H9 (cell line): ENCODE results near the gene FAM120C. TPM values are rescaled to one million over a fixed set of nuclear protein-coding genes. Genes with fewer than 3 reads are reported as not detected.

Experiments
- DNase-seq: peaks from one replicate; pipeline ENCODE4 v3.0.0-alpha.2; 2017
- H2AFZ ChIP-seq: one replicate; pipeline ENCODE4 v1.6.1; 2013; ENCODE audit warnings: mild to moderate bottlenecking, low read length, control low read depth, moderate library complexity
- H2AK5ac ChIP-seq: 2 replicates; pipeline ENCODE4 v1.6.1; 2013; ENCODE audit warnings: low read length, control low read depth, mixed read lengths; ENCODE audit not compliant: insufficient read length
- H2BK120ac ChIP-seq: one replicate; pipeline ENCODE4 v1.6.1; 2013; ENCODE audit warnings: low read depth, mild to moderate bottlenecking, low read length, control low read depth, inconsistent platforms; ENCODE audit not compliant: poor library complexity, severe bottlenecking
- H2BK12ac ChIP-seq: 2 replicates; pipeline ENCODE4 v1.6.1; 2013; ENCODE audit warnings: low read length, control low read depth, mixed read lengths, low read depth; ENCODE audit not compliant: insufficient read length
- H2BK15ac ChIP-seq: 2 replicates; pipeline ENCODE4 v1.6.1; 2013; ENCODE audit warnings: low read depth, low read length, control low read depth
- H2BK20ac ChIP-seq: one replicate; pipeline ENCODE4 v1.6.1; 2013; ENCODE audit warnings: low read depth, mild to moderate bottlenecking, low read length, control low read depth, inconsistent platforms; ENCODE audit not compliant: poor library complexity, severe bottlenecking
- H2BK5ac ChIP-seq: 2 replicates; pipeline ENCODE4 v1.6.1; 2013; ENCODE audit warnings: low read length, control low read depth, mixed read lengths; ENCODE audit not compliant: insufficient read length
- H3K14ac ChIP-seq: 2 replicates; pipeline ENCODE4 v1.6.1; 2013; ENCODE audit warnings: low read length, control low read depth; ENCODE audit not compliant: insufficient read depth
- H3K18ac ChIP-seq: 2 replicates; pipeline ENCODE4 v1.6.1; 2013; ENCODE audit warnings: low read depth, mild to moderate bottlenecking, mixed read lengths, low read length, control low read depth; ENCODE audit not compliant: insufficient read length
- H3K23ac ChIP-seq: 2 replicates; pipeline ENCODE4 v1.6.1; 2013; ENCODE audit warnings: low read length, control low read depth, mixed read lengths, low read depth; ENCODE audit not compliant: insufficient read length
- H3K23me2 ChIP-seq: 2 replicates; pipeline ENCODE4 v1.6.1; 2013; ENCODE audit warnings: low read depth, mild to moderate bottlenecking, mixed read lengths, low read length, control low read depth; ENCODE audit not compliant: insufficient read length, poor library complexity, severe bottlenecking
- H3K27ac ChIP-seq: 2 replicates; pipeline ENCODE4 v1.5.1; 2013; ENCODE audit warnings: low read length, control low read depth, mixed read lengths, low read depth; ENCODE audit not compliant: insufficient read length
- H3K27me3 ChIP-seq: 2 replicates; pipeline ENCODE4 v1.6.1; 2013; ENCODE audit warnings: low read length, control low read depth, inconsistent platforms; ENCODE audit not compliant: insufficient read depth
- H3K4ac ChIP-seq: 2 replicates; pipeline ENCODE4 v1.6.1; 2013; ENCODE audit warnings: low read depth, mild to moderate bottlenecking, control low read depth, inconsistent platforms, low read length, moderate library complexity
- H3K4me1 ChIP-seq: 2 replicates; pipeline ENCODE4 v1.6.1; 2013; ENCODE audit warnings: low read length, control low read depth, inconsistent platforms; ENCODE audit not compliant: insufficient read depth
- H3K4me2 ChIP-seq: 2 replicates; pipeline ENCODE4 v1.6.1; 2013; ENCODE audit warnings: low read length, control low read depth, mixed read lengths; ENCODE audit not compliant: insufficient read length, insufficient read depth
- H3K56ac ChIP-seq: 2 replicates; pipeline ENCODE4 v1.6.1; 2013; ENCODE audit warnings: low read depth, mild to moderate bottlenecking, mixed read lengths, low read length, control low read depth; ENCODE audit not compliant: insufficient read length
- H3K79me1 ChIP-seq: 2 replicates; pipeline ENCODE4 v1.6.1; 2013; ENCODE audit warnings: low read depth, mild to moderate bottlenecking, moderate library complexity, low read length, control low read depth, inconsistent platforms; ENCODE audit not compliant: insufficient read depth, poor library complexity, severe bottlenecking
- H3K79me2 ChIP-seq: 2 replicates; pipeline ENCODE4 v1.6.1; 2013; ENCODE audit warnings: low read length, control low read depth, inconsistent platforms; ENCODE audit not compliant: insufficient read depth
- H3K9ac ChIP-seq: 2 replicates; pipeline ENCODE4 v1.6.1; 2013; ENCODE audit warnings: low read length, control low read depth, mixed read lengths; ENCODE audit not compliant: insufficient read length; ENCODE audit errors: extremely low read depth
- H3K9me3 ChIP-seq: one replicate; pipeline ENCODE4 v1.6.1; 2013; ENCODE audit warnings: low read depth, low read length, inconsistent platforms; ENCODE audit not compliant: control insufficient read depth
- H3T11ph ChIP-seq: one replicate; pipeline ENCODE4 v1.6.1; 2013; ENCODE audit warnings: mild to moderate bottlenecking, low read length, control low read depth, inconsistent platforms
- H4K20me1 ChIP-seq: one replicate; pipeline ENCODE4 v1.6.1; 2013; ENCODE audit not compliant: control insufficient read depth, insufficient read length, insufficient read depth
- H4K5ac ChIP-seq: 2 replicates; pipeline ENCODE4 v1.6.1; 2013; ENCODE audit warnings: low read depth, mild to moderate bottlenecking, mixed read lengths, low read length, control low read depth; ENCODE audit not compliant: insufficient read length
- H4K8ac ChIP-seq: replicated peaks from 2 replicates; pipeline ENCODE4 v1.6.1; 2013; ENCODE audit warnings: low read length, control low read depth, mixed read lengths, low read depth; ENCODE audit not compliant: insufficient read length
- H4K91ac ChIP-seq: 2 replicates; pipeline ENCODE4 v1.6.1; 2013; ENCODE audit warnings: low read depth, mild to moderate bottlenecking, moderate library complexity, mixed read lengths, low read length, control low read depth; ENCODE audit not compliant: insufficient read length
- H3K27ac Mint-ChIP-seq, 3 experiments: 2 replicates in 2 of 3; 3 replicates in 1 of 3; pipeline ENCODE4 v1.8.0; 2020 to 2021; ENCODE audit warnings: mixed read lengths in 3 of 3, mild to moderate bottlenecking in 1 of 3, moderate library complexity in 1 of 3
- H3K27me3 Mint-ChIP-seq: 2 replicates; pipeline ENCODE4 v1.8.0; 2021; ENCODE audit warnings: low read depth, mild to moderate bottlenecking, moderate library complexity, mixed read lengths
- H3K36me3 Mint-ChIP-seq, 3 experiments: 2 replicates in 2 of 3; 3 replicates in 1 of 3; pipeline ENCODE4 v1.8.0; 2020 to 2021; ENCODE audit warnings: low read depth in 3 of 3, mixed read lengths in 3 of 3; ENCODE audit not compliant: insufficient read depth in 1 of 3
- H3K4me1 Mint-ChIP-seq, 2 experiments: 2 replicates each; pipeline ENCODE4 v1.8.0; 2020; ENCODE audit warnings: mixed read lengths in 2 of 2
- H3K4me3 Mint-ChIP-seq, 2 experiments: 2 replicates in 1 of 2; 3 replicates in 1 of 2; pipeline ENCODE4 v1.8.0; 2020 to 2021; ENCODE audit warnings: mild to moderate bottlenecking in 2 of 2, mixed read lengths in 2 of 2, moderate library complexity in 1 of 2
- H3K9me3 Mint-ChIP-seq, 2 experiments: 2 replicates in 1 of 2; 3 replicates in 1 of 2; pipeline ENCODE4 v1.8.0; 2020; ENCODE audit warnings: mild to moderate bottlenecking in 2 of 2, mixed read lengths in 2 of 2, moderate library complexity in 1 of 2
- WGBS: extraction: QIAGEN DNeasy Blood & Tissue Kit; methylation state at CpG from one replicate; pipeline ENCODE4 v1.1.7; 2013; ENCODE audit warnings: missing lambda C conversion rate, low lambda C conversion rate, mixed read lengths; ENCODE audit not compliant: insufficient read length; ENCODE audit errors: extremely low coverage; 5-methylcytosine and 5-hydroxymethylcytosine counted together
- total RNA-seq: library from RNA; stranded (reverse); gene quantifications from 2 replicates; pipeline ENCODE4 v1.2.1, GENCODE V29; 2021
- TF ChIP-seq, protein P1 (sequence below): fragments of 200-600 bp; sonication (generic); conservative IDR thresholded peaks from 3 replicates; pipeline ENCODE4 v1.8.0; 2021; ENCODE audit warnings: antibody characterized with exemption, mild to moderate bottlenecking

FAM120C gene
- total RNA-seq, 1 experiment from 2014 or later: 9.2 TPM

DNA sequence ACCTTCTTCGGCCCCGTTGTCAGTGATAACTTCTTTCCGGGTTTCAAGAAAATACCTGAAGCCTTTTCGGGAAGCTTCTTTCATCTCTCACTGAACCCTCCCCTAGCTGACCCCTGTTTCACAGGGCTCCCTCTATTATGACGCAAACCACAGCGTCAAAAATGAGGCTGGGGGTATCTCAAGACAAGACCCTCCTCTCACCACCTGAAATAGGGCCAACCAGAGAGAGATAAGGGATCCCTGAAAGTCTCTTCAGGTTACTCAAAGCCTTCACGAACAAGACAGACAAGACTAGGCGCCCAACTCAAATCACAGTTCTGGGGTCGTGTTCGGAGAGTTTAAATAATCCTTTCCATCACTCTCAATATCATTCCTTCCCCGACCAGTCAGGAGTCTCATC is 140.0 kb downstream of the FAM120C start:
- DNase-seq: no peak
- Histone ChIP-seq H4K20me1 (no peaks in the 10 kb centered on the region), H2BK12ac (no peak overlapping the region), H3K4me1 (peaks cover 3% of the 10 kb centered on the region; the same call in 1 of the 2 replicates), H3K27ac (no peak overlapping the region), H3K23ac (no peak overlapping the region), H3K9me3 (peaks cover 29% of the 10 kb centered on the region), H3K23me2 (peaks cover 7% of the 10 kb centered on the region), H2BK15ac (no peak overlapping the region), H2AFZ (no peak overlapping the region), H3K18ac (no peak overlapping the region), H3K4ac (no peak overlapping the region), H3T11ph (no peak overlapping the region), H2BK20ac (no peak overlapping the region), H3K14ac (no peak overlapping the region), H3K27me3 (no peaks in the 10 kb centered on the region), H3K4me2 (peak overlapping the region; percentile 89), H3K79me2 (no peaks in the 10 kb centered on the region), H4K5ac (no peak overlapping the region), H4K8ac (no peak overlapping the region), H2AK5ac (no peak overlapping the region), H2BK120ac (no peak overlapping the region), H4K91ac (no peak overlapping the region), H3K56ac (no peak overlapping the region), H2BK5ac (no peak overlapping the region), H3K79me1 (no peaks in the 10 kb centered on the region), H3K9ac (no peak overlapping the region)
- TF ChIP-seq, protein P1, sequence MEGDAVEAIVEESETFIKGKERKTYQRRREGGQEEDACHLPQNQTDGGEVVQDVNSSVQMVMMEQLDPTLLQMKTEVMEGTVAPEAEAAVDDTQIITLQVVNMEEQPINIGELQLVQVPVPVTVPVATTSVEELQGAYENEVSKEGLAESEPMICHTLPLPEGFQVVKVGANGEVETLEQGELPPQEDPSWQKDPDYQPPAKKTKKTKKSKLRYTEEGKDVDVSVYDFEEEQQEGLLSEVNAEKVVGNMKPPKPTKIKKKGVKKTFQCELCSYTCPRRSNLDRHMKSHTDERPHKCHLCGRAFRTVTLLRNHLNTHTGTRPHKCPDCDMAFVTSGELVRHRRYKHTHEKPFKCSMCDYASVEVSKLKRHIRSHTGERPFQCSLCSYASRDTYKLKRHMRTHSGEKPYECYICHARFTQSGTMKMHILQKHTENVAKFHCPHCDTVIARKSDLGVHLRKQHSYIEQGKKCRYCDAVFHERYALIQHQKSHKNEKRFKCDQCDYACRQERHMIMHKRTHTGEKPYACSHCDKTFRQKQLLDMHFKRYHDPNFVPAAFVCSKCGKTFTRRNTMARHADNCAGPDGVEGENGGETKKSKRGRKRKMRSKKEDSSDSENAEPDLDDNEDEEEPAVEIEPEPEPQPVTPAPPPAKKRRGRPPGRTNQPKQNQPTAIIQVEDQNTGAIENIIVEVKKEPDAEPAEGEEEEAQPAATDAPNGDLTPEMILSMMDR: no peak
- Mint-ChIP-seq H3K27me3 (peaks cover 2% of the 10 kb centered on the region; the same call in 1 of the 2 replicates), H3K36me3 (peaks cover 23 to 30% (median 28%) of the 10 kb centered on the region in 3 experiments), H3K9me3 (peaks cover 60 to 69% of the 10 kb centered on the region in 2 experiments), H3K4me3 (peak overlapping the region; percentile 92 to 97), H3K27ac (peak overlapping the region; percentile 74 to 99 (median 85); a peak in 5 of 7 replicates), H3K4me1 (peaks cover 12 to 23% of the 10 kb centered on the region in 2 experiments)
- no CpG with 5 or more reads among the region's 11 CpGs for whole genome bisulfite sequencing
